ENCODE data around the gene THADA.
"Not testable (repeated sequence)": the region's sequence is repeated elsewhere in the genome, so short reads cannot be mapped to it uniquely, and the experiment has no call there.

The THADA gene

DNA sequence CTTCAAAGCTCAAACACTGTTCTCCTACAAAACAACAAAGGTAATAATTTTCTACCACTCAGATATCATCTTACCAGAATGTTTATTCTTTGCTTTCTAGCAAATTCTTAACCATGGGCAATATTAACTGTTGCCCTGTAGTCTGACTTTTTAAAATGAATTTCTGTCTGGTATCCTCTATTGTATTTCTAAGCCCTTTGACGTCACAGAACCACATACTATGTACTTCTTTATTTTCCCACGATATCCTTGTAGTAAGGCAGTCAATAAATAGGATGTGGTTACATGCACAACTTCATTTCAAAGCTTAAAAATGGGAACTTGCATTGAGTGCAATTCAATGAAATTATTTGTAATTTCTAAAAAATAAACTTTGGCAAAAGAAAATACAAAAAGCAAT lies 58.7 kb downstream of the THADA start:
- Histone ChIP-seq H3K27me3 (no peaks in the 10 kb centered on the region), H3K4me1 (peaks cover 10 to 58% (median 25%) of the 10 kb centered on the region in 10 experiments), H3K9me3 (replicated peaks in 1 of 11) (0 out of 22 replicates have a peak, but pooled peaks cover 0 to 5% (median 0%) of the 10 kb centered on the region in 11 experiments), H3K36me3 (peaks cover 0 to 54% (median 14%) of the 10 kb centered on the region in 11 experiments; a peak in 12 of 22 replicates), H3K9ac (peak overlapping the region in 1 of 11 experiments; percentile 39; a peak in 1 of 22 replicates), H3K4me2 (peak overlapping the region in 10 of 11 experiments; percentile 10 to 97 (median 46); a peak in 17 of 22 replicates), H3K27ac (peak overlapping the region in 3 of 11 experiments; percentile 3 to 67 (median 64); a peak in 3 of 22 replicates), H4K20me1 (no peaks in the 10 kb centered on the region; a peak in 1 of 22 replicates), H3K4me3 (no peak overlapping the region)
- TF ChIP-seq Cebpa-rat (IDR thresholded peaks at IDR 0.05) = no peak

DNA sequence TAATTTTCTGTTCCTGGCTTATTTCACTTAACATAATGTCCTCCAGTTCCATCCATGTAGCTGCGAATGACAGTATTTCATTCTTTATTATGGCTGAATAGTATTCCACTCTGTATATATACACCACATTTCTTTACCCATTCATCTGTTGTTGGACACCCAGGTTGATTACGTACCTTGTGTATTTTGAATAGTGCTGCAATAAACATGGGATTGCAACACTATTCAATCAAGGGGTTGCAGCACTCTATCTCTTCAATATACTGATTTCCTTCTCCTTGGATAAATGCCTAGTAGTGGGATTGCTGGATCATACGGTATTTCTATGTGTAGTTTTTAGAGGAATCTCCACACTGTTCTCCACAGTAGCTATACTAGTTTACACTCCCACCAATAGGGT lies 61.3 kb downstream of the THADA start:
- Histone ChIP-seq H3K4me2 (no peak overlapping the region), H3K9ac (no peak overlapping the region), H3K27ac (no peak overlapping the region), H3K36me3 (peaks cover 3 to 44% (median 13%) of the 10 kb centered on the region in 11 experiments; a peak in 13 of 22 replicates), H3K27me3 (no peaks in the 10 kb centered on the region), H3K9me3 (replicated peaks in 1 of 11) (0 out of 22 replicates have a peak, but pooled peaks cover 0 to 5% (median 0%) of the 10 kb centered on the region in 11 experiments), H3K4me3 (no peak overlapping the region), H4K20me1 (no peaks in the 10 kb centered on the region; a peak in 1 of 22 replicates), H3K4me1 (peaks cover 10 to 41% (median 19%) of the 10 kb centered on the region in 10 experiments)
- no peak for TF ChIP-seq Cebpa-rat (IDR thresholded peaks at IDR 0.05)

DNA sequence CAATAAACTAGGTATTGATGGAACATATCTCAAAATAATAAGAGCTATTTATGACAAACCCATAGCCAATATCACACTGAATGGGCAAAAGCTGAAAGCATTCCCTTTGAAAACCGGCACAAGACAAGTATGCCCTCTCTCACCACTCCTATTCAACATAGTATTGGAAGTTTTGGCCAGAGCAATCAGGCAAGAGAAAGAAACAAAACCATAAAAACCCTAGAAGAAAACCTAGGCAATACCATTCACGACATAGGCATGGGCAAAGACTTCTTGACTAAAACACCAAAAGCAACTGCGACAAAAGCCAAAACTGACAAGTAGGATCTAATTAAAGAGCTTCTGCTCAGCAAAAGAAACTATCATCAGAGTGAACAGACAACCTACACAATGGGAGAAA lies 63.3 kb downstream of the THADA start:
- H3K9me3 ChIP-seq (replicated peaks in 1 of 11); H3K9ac ChIP-seq; H3K27ac ChIP-seq; H3K27me3 ChIP-seq; H3K4me3 ChIP-seq; H3K4me2 ChIP-seq; H4K20me1 ChIP-seq: not testable (repeated sequence)
- Histone ChIP-seq H3K36me3 (peaks cover 3 to 43% (median 21%) of the 10 kb centered on the region in 11 experiments; a peak in 15 of 22 replicates), H3K4me1 (peaks cover 6 to 22% (median 9%) of the 10 kb centered on the region in 10 experiments)

DNA sequence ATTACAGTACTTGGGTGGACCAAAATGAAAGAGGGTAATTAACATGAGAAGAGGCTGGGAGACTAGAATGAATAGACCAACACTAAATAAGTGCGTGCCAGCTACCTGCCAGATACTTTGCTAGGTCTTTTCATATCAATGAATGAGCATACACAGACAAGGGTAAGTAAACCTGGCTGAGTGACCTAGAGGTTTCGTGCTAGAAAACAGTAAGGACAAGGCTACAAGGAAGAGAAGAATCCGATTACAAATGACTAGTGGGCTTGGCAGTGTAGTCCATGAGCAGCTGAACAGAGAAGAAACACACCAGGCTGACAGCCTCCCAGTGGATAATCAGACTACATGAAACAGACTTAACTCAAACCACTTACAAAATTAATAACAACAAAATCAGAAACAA lies 64.6 kb downstream of the THADA start:
- no peak overlapping the region for H3K9ac ChIP-seq
- no peak overlapping the region for H3K4me3 ChIP-seq
- H4K20me1 ChIP-seq = no peaks in the 10 kb centered on the region
- H3K36me3 ChIP-seq = peaks cover 6 to 48% (median 27%) of the 10 kb centered on the region in 11 experiments
- no peak overlapping the region for H3K4me2 ChIP-seq
- peaks cover 0 to 8% (median 0%) of the 10 kb centered on the region in 11 experiments; a peak in 2 of 22 replicates for H3K9me3 ChIP-seq (replicated peaks in 1 of 11)
- no peak for TF ChIP-seq Cebpa-rat (IDR thresholded peaks at IDR 0.05)
- H3K27me3 ChIP-seq = no peaks in the 10 kb centered on the region
- peaks cover 0 to 8% (median 0%) of the 10 kb centered on the region in 10 experiments; a peak in 2 of 20 replicates for H3K4me1 ChIP-seq
- no peak overlapping the region for H3K27ac ChIP-seq

DNA sequence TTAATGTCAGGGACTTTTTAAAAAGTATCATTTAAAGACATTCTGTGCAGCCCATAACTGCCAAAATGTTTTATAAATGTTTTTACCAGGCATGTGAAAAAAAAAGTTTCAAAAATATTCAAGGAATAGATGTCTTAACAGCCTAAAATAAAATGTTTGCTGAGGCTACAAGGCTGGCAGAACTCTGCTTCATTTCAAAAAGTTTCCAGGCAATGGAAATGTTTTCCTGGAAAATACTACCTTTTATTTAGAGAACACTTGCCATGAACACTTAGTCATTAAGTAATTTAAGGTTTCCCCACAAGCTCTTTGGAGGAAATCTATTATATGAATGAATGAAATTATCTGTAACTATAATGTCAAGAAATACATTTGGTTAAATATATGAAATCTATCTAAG lies 68.8 kb downstream of the THADA start:
- no peak overlapping the region for H3K4me2 ChIP-seq
- H3K36me3 ChIP-seq = peaks cover 19 to 48% (median 29%) of the 10 kb centered on the region in 11 experiments
- no peak overlapping the region for H3K9ac ChIP-seq
- H3K4me3 ChIP-seq = no peak overlapping the region
- TF ChIP-seq Cebpa-rat (IDR thresholded peaks at IDR 0.05) = no peak
- no peak overlapping the region for H3K27ac ChIP-seq
- H4K20me1 ChIP-seq = no peaks in the 10 kb centered on the region
- peaks cover 8 to 16% (median 12%) of the 10 kb centered on the region in 11 experiments; a peak in 18 of 22 replicates for H3K9me3 ChIP-seq (replicated peaks in 1 of 11)
- no peaks in the 10 kb centered on the region for H3K27me3 ChIP-seq
- H3K4me1 ChIP-seq = peaks cover 0 to 5% (median 0%) of the 10 kb centered on the region in 10 experiments; a peak in 1 of 20 replicates

DNA sequence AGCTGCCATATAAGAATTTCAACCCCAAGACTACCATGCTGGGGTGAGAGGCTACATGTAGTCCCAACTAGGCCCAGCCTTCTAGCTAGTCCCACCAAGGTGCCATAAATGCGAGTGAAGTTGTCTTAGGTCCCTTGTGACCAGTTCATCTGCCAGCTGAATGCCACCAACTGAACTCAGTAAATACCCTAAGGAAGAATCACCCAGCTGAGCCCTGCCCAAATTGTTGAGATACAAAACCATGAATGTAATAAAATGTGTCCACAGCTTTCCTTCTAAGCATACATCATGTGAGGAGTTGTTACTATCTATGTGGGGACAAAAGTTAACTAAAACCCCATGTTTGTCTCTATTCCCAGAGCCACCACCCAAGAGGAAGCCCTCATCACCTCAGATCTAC lies 70.3 kb downstream of the THADA start:
- no peak overlapping the region for H3K9ac ChIP-seq

DNA sequence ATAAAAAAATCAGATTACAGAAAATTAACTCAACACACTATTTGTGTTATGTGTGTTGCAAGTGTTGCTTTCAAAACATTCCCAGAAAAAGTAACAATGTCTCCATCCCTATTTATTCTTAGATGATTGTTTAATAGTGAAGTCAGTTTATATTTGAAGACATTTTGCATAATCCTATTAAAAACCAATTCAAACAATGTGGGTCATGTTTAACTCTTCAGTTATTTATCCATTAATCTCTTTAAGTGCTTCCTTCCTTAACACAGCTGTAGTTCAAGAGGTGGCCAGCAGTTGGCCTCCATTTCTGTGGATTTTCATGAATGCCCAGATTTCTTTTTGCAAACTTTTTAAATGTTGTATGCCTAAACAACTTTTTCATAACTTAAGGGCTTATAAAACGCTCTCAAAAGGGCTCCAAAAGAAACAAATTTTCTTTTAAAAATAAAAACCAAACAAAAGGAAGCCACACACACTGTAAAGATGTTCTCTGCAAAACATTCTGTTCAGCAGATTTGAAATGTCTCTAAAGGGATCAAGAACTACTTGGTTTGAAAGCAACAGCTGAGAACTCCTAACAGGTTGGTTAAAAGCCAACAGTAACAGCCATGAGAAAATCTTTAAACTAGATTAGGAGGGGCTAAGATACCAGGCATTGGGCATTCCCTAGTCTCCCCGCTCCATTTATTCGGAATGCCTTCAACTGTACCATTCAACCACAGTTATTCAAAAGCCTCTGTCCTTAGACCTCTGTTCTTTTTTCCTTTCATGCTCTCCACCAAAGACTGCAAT lies 71.5 kb downstream of the THADA start:
- Histone ChIP-seq H3K27me3 (no peaks in the 10 kb centered on the region), H3K4me1 (peaks cover 0 to 11% (median 3%) of the 10 kb centered on the region in 10 experiments; a peak in 9 of 20 replicates), H3K27ac (no peak overlapping the region), H3K9ac (no peak overlapping the region), H3K9me3 (replicated peaks in 1 of 11) (peaks cover 8 to 16% (median 12%) of the 10 kb centered on the region in 11 experiments; a peak in 18 of 22 replicates), H4K20me1 (no peaks in the 10 kb centered on the region), H3K4me2 (no peak overlapping the region), H3K4me3 (no peak overlapping the region), H3K36me3 (peaks cover 16 to 57% (median 26%) of the 10 kb centered on the region in 11 experiments)
- TF ChIP-seq Cebpa-rat (IDR thresholded peaks at IDR 0.05) = no peak

More for the DNA sequence above, 70.3 kb downstream of the THADA start:
- peaks cover 0 to 4% (median 0%) of the 10 kb centered on the region in 10 experiments; a peak in 1 of 20 replicates for H3K4me1 ChIP-seq
- H3K36me3 ChIP-seq = peaks cover 16 to 48% (median 27%) of the 10 kb centered on the region in 11 experiments
- H4K20me1 ChIP-seq = no peaks in the 10 kb centered on the region
- H3K9me3 ChIP-seq (replicated peaks in 1 of 11) = peaks cover 8 to 16% (median 12%) of the 10 kb centered on the region in 11 experiments; a peak in 18 of 22 replicates
- no peak overlapping the region for H3K27ac ChIP-seq
- no peak for TF ChIP-seq Cebpa-rat (IDR thresholded peaks at IDR 0.05)
- no peaks in the 10 kb centered on the region for H3K27me3 ChIP-seq
- H3K4me2 ChIP-seq = no peak overlapping the region
- H3K4me3 ChIP-seq = no peak overlapping the region

DNA sequence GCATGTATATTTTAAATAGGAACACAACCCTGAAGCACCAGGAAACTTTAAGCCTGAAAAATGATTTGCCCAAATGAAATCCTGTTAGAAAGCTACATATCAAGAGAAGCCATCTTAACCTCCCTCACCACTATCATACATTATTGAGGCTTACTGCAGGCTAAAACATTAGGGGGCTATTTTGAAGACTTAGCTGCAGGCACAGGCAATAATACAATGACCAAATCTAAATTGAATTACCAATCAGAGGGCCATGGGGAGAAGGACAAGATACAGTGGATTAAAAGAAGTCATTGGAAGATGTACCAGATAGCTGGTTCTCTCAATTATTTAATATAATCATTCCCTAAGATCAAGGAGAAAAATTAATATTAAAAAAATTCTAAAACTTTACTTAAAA lies 73.7 kb downstream of the THADA start:
- H3K4me2 ChIP-seq = no peak overlapping the region
- peaks cover 0 to 14% (median 3%) of the 10 kb centered on the region in 10 experiments; a peak in 9 of 20 replicates for H3K4me1 ChIP-seq
- no peak overlapping the region for H3K27ac ChIP-seq
- H3K27me3 ChIP-seq = no peaks in the 10 kb centered on the region
- TF ChIP-seq Cebpa-rat (IDR thresholded peaks at IDR 0.05) = no peak
- H3K9me3 ChIP-seq (replicated peaks in 1 of 11) = peaks cover 8 to 16% (median 12%) of the 10 kb centered on the region in 11 experiments; a peak in 18 of 22 replicates
- no peak overlapping the region for H3K9ac ChIP-seq
- H3K36me3 ChIP-seq = peaks cover 16 to 46% (median 22%) of the 10 kb centered on the region in 11 experiments
- H3K4me3 ChIP-seq = no peak overlapping the region
- no peaks in the 10 kb centered on the region; a peak in 1 of 22 replicates for H4K20me1 ChIP-seq

DNA sequence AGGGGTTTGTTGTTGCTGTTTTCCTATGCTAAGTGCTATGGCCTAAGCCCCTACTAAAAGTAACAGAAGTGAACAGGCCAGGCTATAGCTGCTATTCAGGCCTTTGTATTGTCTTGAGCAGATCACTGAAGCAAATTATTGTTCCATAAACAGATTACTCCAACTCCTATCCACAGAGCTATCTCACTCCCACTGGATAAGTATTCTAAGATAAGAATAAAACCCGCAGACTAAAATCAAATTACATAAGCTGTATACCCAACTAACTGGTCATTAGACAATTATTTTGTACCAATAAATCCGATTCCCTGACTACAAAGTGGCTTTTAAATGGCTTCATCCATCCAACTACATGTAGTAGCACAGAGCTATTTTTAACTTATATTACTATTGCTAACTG lies 74.3 kb downstream of the THADA start:
- Histone ChIP-seq H3K27ac (no peak overlapping the region), H3K27me3 (no peaks in the 10 kb centered on the region), H4K20me1 (no peaks in the 10 kb centered on the region; a peak in 1 of 22 replicates), H3K9me3 (replicated peaks in 1 of 11) (peaks cover 8 to 16% (median 12%) of the 10 kb centered on the region in 11 experiments; a peak in 18 of 22 replicates), H3K4me3 (no peak overlapping the region), H3K36me3 (peaks cover 15 to 40% (median 20%) of the 10 kb centered on the region in 11 experiments), H3K9ac (no peak overlapping the region), H3K4me2 (no peak overlapping the region), H3K4me1 (peaks cover 0 to 14% (median 3%) of the 10 kb centered on the region in 10 experiments; a peak in 9 of 20 replicates)
- TF ChIP-seq Cebpa-rat (IDR thresholded peaks at IDR 0.05) = no peak
